HG03432 (cell line): ENCODE results near the gene COMMD10.
A peak's percentile ranks its signal among the peaks of the same experiment; 100 is the strongest.
"Not testable (repeated sequence)": the region's sequence is repeated elsewhere in the genome, so short reads cannot be mapped to it uniquely, and the experiment has no call there.

ENCODE experiments used
- ATAC-seq: cut with Tn5 transposase; IDR thresholded peaks from one replicate; pipeline ENCODE4 v1.9.1; 2021; ENCODE audit warnings: mild to moderate bottlenecking, moderate library complexity; ENCODE audit not compliant: unreplicated experiment

Gene COMMD10

GRCh38 chr5:116084871-116085715, at the start of gene COMMD10:
Gene COMMD10 (plus strand): TSS chr5:116085025.
- ATAC-seq: peak; percentile 91

DNA sequence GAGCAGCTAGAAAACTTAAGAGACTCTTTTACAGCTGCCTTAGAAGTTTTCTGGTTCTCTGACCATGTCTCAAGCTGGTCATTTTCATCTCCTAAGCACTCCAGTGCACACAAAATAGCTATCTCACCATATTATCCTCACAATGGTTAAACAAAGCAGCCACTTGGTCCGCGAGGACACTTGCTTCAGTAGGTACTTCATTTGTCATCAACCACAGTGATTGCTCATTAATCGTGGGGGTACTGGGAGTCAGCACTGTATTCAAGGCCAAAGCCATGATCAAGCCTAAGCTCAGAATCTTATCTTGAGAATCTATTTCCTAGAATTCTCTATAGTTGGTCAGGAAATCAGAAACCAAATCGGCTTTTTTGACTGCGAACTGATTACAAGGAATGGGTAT, 49.7 kb upstream of the COMMD10 start:
- no peak for ATAC-seq

- no peak for ATAC-seq
Measured at GRCh38 chr5:116037236-116037822, 47.5 kb upstream of the COMMD10 start.

DNA sequence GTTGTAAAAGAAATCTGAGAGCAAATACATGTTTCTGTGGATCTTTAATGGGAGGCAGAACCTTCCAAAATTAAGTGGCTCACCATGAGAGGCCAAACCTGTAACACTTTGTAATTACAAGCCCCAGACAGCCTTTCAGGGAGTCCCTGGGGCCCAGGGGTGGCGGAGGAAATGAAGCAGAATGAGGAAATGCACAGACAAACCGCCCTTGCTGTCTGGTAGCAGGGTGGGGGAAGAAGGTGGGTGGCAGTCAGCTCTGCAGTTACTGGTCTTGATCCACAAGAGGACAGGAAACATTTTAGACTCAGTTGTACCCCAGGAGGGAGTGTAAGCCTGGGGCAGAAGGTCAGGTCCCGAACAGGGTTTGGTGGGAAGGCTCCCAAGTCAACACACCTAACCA, 46.0 kb upstream of the COMMD10 start:
- peak; percentile 86 for ATAC-seq

- no peak for ATAC-seq
Measured at GRCh38 chr5:116042375-116042774, 42.5 kb upstream of the COMMD10 start.

DNA sequence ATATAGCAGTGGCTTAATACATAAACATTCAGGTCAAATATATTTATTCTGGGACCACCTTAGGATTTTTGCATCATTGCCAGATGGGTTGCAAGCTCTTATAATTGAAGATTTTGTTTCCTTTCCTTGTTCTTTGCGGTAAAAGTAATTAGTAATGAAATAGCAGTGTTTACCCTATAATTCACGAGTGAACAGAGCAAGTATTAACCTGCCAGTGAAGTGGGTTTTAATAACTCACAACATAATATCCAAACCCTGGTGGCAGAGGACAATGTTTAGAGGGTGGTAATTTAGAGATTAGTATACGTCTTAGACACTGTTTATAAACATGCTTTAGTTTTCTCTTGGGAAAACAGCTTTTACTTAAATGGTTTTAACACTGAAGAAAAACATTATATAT, 40.8 kb upstream of the COMMD10 start:
- no peak for ATAC-seq

DNA sequence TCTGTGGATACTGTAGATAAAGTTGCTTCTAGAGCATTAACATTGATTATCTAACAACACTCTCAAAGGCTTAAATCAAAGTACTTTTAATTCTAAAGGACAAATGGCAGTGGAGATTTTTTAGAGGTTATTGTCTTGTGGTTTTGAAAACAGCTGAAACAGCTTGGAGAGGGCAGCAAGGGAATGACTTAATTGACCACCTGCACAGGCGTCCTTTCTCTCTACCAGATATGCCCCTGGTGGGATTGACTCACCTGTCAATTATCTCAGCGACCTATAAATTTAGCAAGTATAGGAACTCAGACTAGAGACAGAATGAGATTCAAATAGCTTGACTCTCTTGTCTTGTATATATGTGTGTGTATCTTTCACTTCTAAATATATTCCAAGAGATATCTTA, 39.0 kb upstream of the COMMD10 start:
- no peak for ATAC-seq

DNA sequence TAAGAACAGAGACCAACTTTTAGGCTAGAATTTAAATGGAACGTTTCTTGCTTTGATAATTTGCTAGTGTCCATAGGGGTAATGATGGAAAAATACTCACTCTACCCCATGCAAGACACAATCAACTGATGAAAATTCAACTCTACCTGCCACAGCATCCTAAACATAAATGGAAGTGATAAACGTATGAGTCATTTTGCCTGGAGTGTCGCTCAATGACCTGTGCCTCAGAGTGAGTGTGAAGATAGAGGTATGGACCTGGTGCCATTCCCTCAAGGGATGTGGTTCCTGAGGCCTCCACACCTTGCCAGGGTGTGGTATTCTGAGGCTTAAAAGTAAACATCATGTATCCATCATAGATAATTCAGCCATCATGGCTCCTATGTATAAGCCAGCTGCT, 38.6 kb upstream of the COMMD10 start:
- no peak for ATAC-seq

GRCh38 chr5:116046823-116047222, 38.0 kb upstream of the COMMD10 start:
- no peak for ATAC-seq

GRCh38 chr5:116058346-116058936, 26.4 kb upstream of the COMMD10 start:
- no peak for ATAC-seq

GRCh38 chr5:116062352-116062751, 22.5 kb upstream of the COMMD10 start:
- ATAC-seq: no peak

- ATAC-seq: no peak
Measured at GRCh38 chr5:116063950-116064349, 20.9 kb upstream of the COMMD10 start.

GRCh38 chr5:116068028-116068632, 16.7 kb upstream of the COMMD10 start:
- peak; percentile 60 for ATAC-seq

- ATAC-seq: no peak
Measured at GRCh38 chr5:116071211-116071610, 13.6 kb upstream of the COMMD10 start.

GRCh38 chr5:116075191-116075831, 9.5 kb upstream of the COMMD10 start:
- no peak for ATAC-seq

- ATAC-seq: peak; percentile 99
Measured at GRCh38 chr5:116076496-116076895, 8.3 kb upstream of the COMMD10 start.

DNA sequence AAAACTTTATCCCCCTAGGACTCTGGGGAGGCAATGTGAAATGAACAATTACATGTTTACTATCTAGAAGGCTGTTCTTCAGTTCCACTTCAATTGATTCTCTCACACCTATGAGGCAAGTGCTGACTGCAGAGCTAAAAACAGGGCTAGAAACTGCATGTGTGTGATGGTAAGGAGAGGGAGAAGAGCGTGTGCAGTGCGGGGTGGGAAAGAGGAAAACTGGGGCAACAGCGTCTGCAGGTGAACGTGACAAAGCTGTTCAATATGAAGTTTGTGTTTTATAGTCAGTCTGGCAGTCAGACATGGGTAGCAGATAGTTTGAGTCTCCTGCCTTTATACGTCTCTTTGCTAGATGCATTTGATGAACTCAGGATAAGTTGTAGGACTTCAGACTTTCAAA, 6.6 kb upstream of the COMMD10 start:
- ATAC-seq: no peak

DNA sequence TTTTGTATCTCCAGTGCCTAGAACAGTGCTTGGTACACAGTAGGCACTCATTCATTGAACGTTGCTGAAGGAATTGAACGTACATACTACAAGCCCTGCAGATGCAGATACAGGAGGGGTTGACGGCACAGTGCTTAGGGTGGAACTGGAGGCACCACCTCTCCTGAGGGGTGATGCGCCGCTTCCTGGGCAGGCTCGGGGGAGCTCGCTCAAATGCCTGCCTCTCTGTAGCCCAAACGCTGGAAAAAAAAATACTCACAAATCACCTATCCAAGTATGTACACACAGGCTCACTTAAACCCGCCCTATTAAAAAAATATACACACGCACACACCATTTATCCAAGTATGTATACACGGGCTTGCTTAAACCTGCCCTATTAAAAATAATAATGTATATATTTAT, 536 bp upstream of the COMMD10 start:
- ATAC-seq: peak; percentile 48

DNA sequence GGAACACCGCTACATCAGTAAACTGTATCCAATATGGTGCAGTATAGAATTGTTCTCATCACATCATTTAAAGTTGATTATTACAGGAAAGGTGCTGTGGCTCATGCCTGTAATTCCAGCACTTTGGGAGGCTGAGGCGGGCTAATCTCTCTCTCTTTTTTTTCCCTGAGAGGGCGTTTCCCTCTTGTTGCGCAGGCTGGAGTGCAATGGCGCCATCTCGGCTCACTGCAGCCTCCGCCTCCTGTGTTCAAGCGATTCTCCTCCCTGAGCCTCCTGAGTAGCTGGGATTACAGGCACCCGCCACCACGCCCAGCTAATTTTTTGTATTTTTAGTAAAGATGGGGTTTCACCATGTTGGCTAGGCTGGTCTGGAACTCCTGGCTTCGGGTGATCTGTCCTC, 1.5 kb downstream of the COMMD10 start:
- not testable (repeated sequence) for ATAC-seq

DNA sequence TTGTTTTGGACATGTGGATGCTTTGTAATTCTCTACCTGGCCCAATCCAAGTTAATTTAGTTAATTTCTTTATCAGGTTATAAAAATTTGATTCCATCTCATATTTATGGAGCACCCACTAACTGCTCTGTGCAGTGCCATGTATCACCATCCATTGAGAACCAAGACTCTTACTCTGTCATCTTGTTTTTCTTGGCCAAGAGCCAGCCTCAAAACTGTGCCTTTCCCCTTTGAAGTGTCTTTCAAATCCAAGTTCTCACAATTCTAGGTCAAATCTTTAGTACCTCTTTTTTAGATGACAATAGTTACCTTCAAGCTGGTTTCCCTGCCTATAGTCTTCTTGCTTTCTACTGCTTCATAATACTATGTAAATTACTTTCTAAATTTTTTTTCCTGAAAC, 3.2 kb downstream of the COMMD10 start:
- ATAC-seq: no peak

DNA sequence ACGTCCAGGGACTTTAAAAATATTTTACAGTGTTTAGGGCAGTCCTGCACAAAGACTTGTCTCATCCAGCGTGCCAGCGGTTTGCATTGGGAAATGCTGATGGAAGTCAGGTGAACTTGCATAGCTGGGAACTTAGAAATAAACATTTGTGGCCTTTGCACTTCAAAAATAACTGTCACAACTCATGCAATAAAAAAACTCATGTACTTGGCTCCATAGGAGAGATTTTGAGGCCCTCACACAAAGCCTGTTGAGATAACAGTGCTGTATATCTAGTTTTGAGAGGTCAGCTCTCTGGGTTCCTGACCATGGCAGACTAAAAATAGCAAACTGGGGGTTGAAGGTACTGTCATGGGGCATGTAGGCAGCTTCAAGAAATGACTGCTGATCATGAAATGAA, 5.5 kb downstream of the COMMD10 start:
- ATAC-seq: no peak
